Astrocyte (in vitro differentiated cells and primary cell): ENCODE measurements around the gene PSEN2. TPM values are rescaled to one million over a fixed set of nuclear protein-coding genes. Genes with fewer than 3 reads are reported as not detected.

Experiments
- DNase-seq: peaks from one replicate; pipeline ENCODE4 v3.0.0-alpha.2; 2010; ENCODE audit warnings: low read depth
- FAIRE-seq: peaks from 2 replicates; lab custom pipeline; 2011; peaks lifted over from hg19 to GRCh38; lab: Jason Lieb, UNC
- H2AFZ ChIP-seq: 2 replicates; pipeline ENCODE4 v1.6.0; 2012; ENCODE audit warnings: low read depth, low read length, inconsistent platforms
- H3K27ac ChIP-seq: 2 replicates; pipeline ENCODE4 v1.5.1; 2011; ENCODE audit warnings: low read depth, low read length, inconsistent platforms
- H3K27me3 ChIP-seq: 2 replicates; pipeline ENCODE4 v1.6.0; 2011; ENCODE audit warnings: low read length, inconsistent platforms; ENCODE audit not compliant: insufficient read depth
- H3K36me3 ChIP-seq: 2 replicates; pipeline ENCODE4 v1.5.1; 2011; ENCODE audit warnings: low read length, inconsistent platforms; ENCODE audit not compliant: insufficient read depth
- H3K4me1 ChIP-seq: 2 replicates; pipeline ENCODE4 v1.5.1; 2011; ENCODE audit warnings: low read length, inconsistent platforms; ENCODE audit not compliant: insufficient read depth
- H3K4me2 ChIP-seq: 2 replicates; pipeline ENCODE4 v1.6.0; 2012; ENCODE audit warnings: low read length, inconsistent platforms
- H3K4me3 ChIP-seq: 2 replicates; pipeline ENCODE4 v1.5.1; 2011; ENCODE audit warnings: low read depth, mild to moderate bottlenecking, low read length, inconsistent platforms; ENCODE audit not compliant: insufficient read depth
- H3K79me2 ChIP-seq: 2 replicates; pipeline ENCODE4 v1.6.0; 2012; ENCODE audit warnings: mild to moderate bottlenecking, low read length, inconsistent platforms; ENCODE audit not compliant: insufficient read depth
- H3K9ac ChIP-seq: 2 replicates; pipeline ENCODE4 v1.6.0; 2012; ENCODE audit warnings: mild to moderate bottlenecking, low read length, inconsistent platforms
- H3K9me3 ChIP-seq: 2 replicates; pipeline ENCODE4 v1.5.1; 2012; ENCODE audit warnings: low read depth, mild to moderate bottlenecking, low read length, inconsistent platforms; ENCODE audit not compliant: insufficient read depth
- H4K20me1 ChIP-seq: 2 replicates; pipeline ENCODE4 v1.6.0; 2012; ENCODE audit warnings: low read length, inconsistent platforms; ENCODE audit not compliant: insufficient read depth
- H3K27ac Mint-ChIP-seq: one replicate; pipeline ENCODE4 v1.8.0; 2021; ENCODE audit warnings: mild to moderate bottlenecking, mixed read lengths; ENCODE audit not compliant: unreplicated experiment
- H3K27me3 Mint-ChIP-seq: one replicate; pipeline ENCODE4 v1.8.0; 2021; ENCODE audit warnings: low read depth, mixed read lengths; ENCODE audit not compliant: unreplicated experiment
- H3K36me3 Mint-ChIP-seq: one replicate; pipeline ENCODE4 v1.8.0; 2021; ENCODE audit warnings: low read depth, mixed read lengths; ENCODE audit not compliant: unreplicated experiment
- H3K4me1 Mint-ChIP-seq: one replicate; pipeline ENCODE4 v1.8.0; 2021; ENCODE audit warnings: low read depth, mixed read lengths; ENCODE audit not compliant: unreplicated experiment
- H3K4me3 Mint-ChIP-seq: one replicate; pipeline ENCODE4 v1.8.0; 2021; ENCODE audit warnings: mild to moderate bottlenecking, moderate library complexity, mixed read lengths; ENCODE audit not compliant: unreplicated experiment
- H3K9me3 Mint-ChIP-seq: one replicate; pipeline ENCODE4 v1.8.0; 2021; ENCODE audit warnings: mild to moderate bottlenecking, mixed read lengths; ENCODE audit not compliant: unreplicated experiment
- CTCF ChIP-seq: IDR thresholded peaks from 2 replicates; pipeline ENCODE4 v1.5.1; 2011; ENCODE audit warnings: low read depth, mild to moderate bottlenecking, inconsistent platforms, low read length, moderate library complexity; ENCODE audit not compliant: insufficient read depth
- EZH2 ChIP-seq: IDR thresholded peaks from 2 replicates; pipeline ENCODE4 v1.6.1; 2012; ENCODE audit warnings: mild to moderate bottlenecking, low read length, inconsistent platforms; ENCODE audit not compliant: insufficient read depth
- total RNA-seq: library from RNA; stranded (reverse); gene quantifications from 2 replicates; pipeline ENCODE4 v1.2.1, GENCODE V29; 2021

PSEN2 gene
- total RNA-seq, 1 donor from 2014 or later: 12.4 TPM

- H4K20me1 ChIP-seq: no peaks in the 10 kb centered on the region
- no peak for FAIRE-seq
- peaks cover 3% of the 10 kb centered on the region for H3K36me3 Mint-ChIP-seq
Observed at GRCh38 chr1:226916497-226916896, 46.1 kb downstream of the PSEN2 start.

GRCh38 chr1:226919587-226919986 lies 49.2 kb downstream of the PSEN2 start:
- Histone ChIP-seq H3K79me2 (no peaks in the 10 kb centered on the region), H3K36me3 (no peaks in the 10 kb centered on the region), H3K27ac (no peak overlapping the region), H4K20me1 (no peaks in the 10 kb centered on the region), H3K9ac (no peak overlapping the region), H3K27me3 (no peaks in the 10 kb centered on the region), H2AFZ (no peak overlapping the region), H3K4me3 (no peak overlapping the region), H3K9me3 (no peaks in the 10 kb centered on the region), H3K4me1 (no peaks in the 10 kb centered on the region), H3K4me2 (no peak overlapping the region)
- Mint-ChIP-seq H3K27me3 (no peaks in the 10 kb centered on the region), H3K4me3 (no peak overlapping the region), H3K36me3 (peaks cover 3% of the 10 kb centered on the region), H3K4me1 (no peaks in the 10 kb centered on the region), H3K27ac (no peak overlapping the region), H3K9me3 (no peaks in the 10 kb centered on the region)
- no peak for FAIRE-seq
- TF ChIP-seq CTCF (no peak), EZH2 (no peak)
- no peak for DNase-seq

More at GRCh38 chr1:226916497-226916896, 46.1 kb downstream of the PSEN2 start:
- Histone ChIP-seq H3K9ac (no peak overlapping the region), H3K4me2 (no peak overlapping the region), H3K4me1 (no peaks in the 10 kb centered on the region), H3K27me3 (no peaks in the 10 kb centered on the region), H2AFZ (no peak overlapping the region), H3K79me2 (no peaks in the 10 kb centered on the region), H3K36me3 (no peaks in the 10 kb centered on the region), H3K9me3 (no peaks in the 10 kb centered on the region), H3K4me3 (no peak overlapping the region), H3K27ac (no peak overlapping the region)
- no peak for DNase-seq
- no peaks in the 10 kb centered on the region for H3K9me3 Mint-ChIP-seq
- no peak overlapping the region for H3K4me3 Mint-ChIP-seq
- TF ChIP-seq CTCF (no peak), EZH2 (no peak)
- no peaks in the 10 kb centered on the region for H3K4me1 Mint-ChIP-seq
- no peak overlapping the region for H3K27ac Mint-ChIP-seq
- no peaks in the 10 kb centered on the region for H3K27me3 Mint-ChIP-seq

GRCh38 chr1:226919995-226920394 lies 49.6 kb downstream of the PSEN2 start:
- no peak overlapping the region for H3K4me3 ChIP-seq
- H3K79me2 ChIP-seq: no peaks in the 10 kb centered on the region
- H3K9me3 Mint-ChIP-seq: peaks cover under 1% of the 10 kb centered on the region
- no peaks in the 10 kb centered on the region for H3K9me3 ChIP-seq
- no peak for DNase-seq
- H3K4me1 ChIP-seq: no peaks in the 10 kb centered on the region
- H3K27me3 ChIP-seq: no peaks in the 10 kb centered on the region
- no peak overlapping the region for H3K4me3 Mint-ChIP-seq
- no peaks in the 10 kb centered on the region for H3K36me3 ChIP-seq
- TF ChIP-seq CTCF (no peak), EZH2 (no peak)
- no peaks in the 10 kb centered on the region for H3K4me1 Mint-ChIP-seq
- H4K20me1 ChIP-seq: no peaks in the 10 kb centered on the region
- no peak overlapping the region for H3K27ac Mint-ChIP-seq
- no peak for FAIRE-seq
- H3K9ac ChIP-seq: no peak overlapping the region
- no peak overlapping the region for H3K27ac ChIP-seq
- no peaks in the 10 kb centered on the region for H3K27me3 Mint-ChIP-seq
- no peak overlapping the region for H3K4me2 ChIP-seq
- peaks cover 3% of the 10 kb centered on the region for H3K36me3 Mint-ChIP-seq
- no peak overlapping the region for H2AFZ ChIP-seq
